ENCODE results near the gene PRSS21. TPM values are rescaled to one million over a fixed set of nuclear protein-coding genes. Genes with fewer than 3 reads are reported as not detected.

PRSS21 gene
- total and polyA plus RNA-seq, 4 donors: 0.18 to 1.0 (median 0.26) TPM; not detected in 1

GRCh38 chr16:2815299-2815771 is 1.7 kb upstream of the PRSS21 start:
- no peak for TF ChIP-seq RXRA (IDR thresholded peaks at IDR 0.05)
- no peak for TF ChIP-seq JUND (IDR thresholded peaks at IDR 0.05)
- no peak for TF ChIP-seq NR2F2 (IDR thresholded peaks at IDR 0.05)
- TF ChIP-seq TAF1 (conservative IDR thresholded peaks at IDR 0.05): no peak
- TF ChIP-seq SP1 (IDR thresholded peaks at IDR 0.05): no peak
- 78% methylated on average over 10 of the region's 10 CpGs for WGBS
- Histone ChIP-seq H3K9ac (ENCODE audit: low read depth in 1 of 2, low read length in 2 of 2) (no peak overlapping the region), H3K9me3 (ENCODE audit: control insufficient read depth in 4 of 4, low read length in 3 of 4) (no peaks in the 10 kb centered on the region), H3K36me3 (ENCODE audit: control insufficient read depth in 4 of 4, insufficient read depth in 3 of 4, low read depth in 1 of 4, low read length in 3 of 4) (no peaks in the 10 kb centered on the region), H3K27ac (ENCODE audit: low read depth in 1 of 2, low read length in 2 of 2) (no peak overlapping the region), H3K4me3 (ENCODE audit: low read depth in 1 of 3, low read length in 3 of 3) (no peak overlapping the region), H3K27me3 (ENCODE audit: control insufficient read depth in 4 of 4, insufficient read depth in 4 of 4, low read length in 3 of 4) (peaks cover 0 to 4% (median 0%) of the 10 kb centered on the region in 4 donors), H3K4me1 (ENCODE audit: control insufficient read depth in 4 of 4, insufficient read depth in 4 of 4, low read length in 3 of 4) (no peaks in the 10 kb centered on the region)
- no peak for DNase-seq (ENCODE audit: low spot score)

- H3K9me3 ChIP-seq (ENCODE audit: control insufficient read depth in 4 of 4, low read length in 3 of 4): no peaks in the 10 kb centered on the region
- TF ChIP-seq RXRA (IDR thresholded peaks at IDR 0.05) (no peak), RAD21 (IDR thresholded peaks at IDR 0.05) (no peak), EGR1 (IDR thresholded peaks at IDR 0.05; ENCODE audit: low read depth in 2 of 2) (no peak), ATF3 (IDR thresholded peaks at IDR 0.05) (no peak), JUND (IDR thresholded peaks at IDR 0.05) (no peak), SP1 (IDR thresholded peaks at IDR 0.05) (no peak), HNF4A (conservative IDR thresholded peaks at IDR 0.05) (no peak), NR2F2 (IDR thresholded peaks at IDR 0.05) (no peak)
- no peaks in the 10 kb centered on the region for H3K36me3 ChIP-seq (ENCODE audit: control insufficient read depth in 4 of 4, insufficient read depth in 3 of 4, low read depth in 1 of 4, low read length in 3 of 4)
- no peak overlapping the region for H3K9ac ChIP-seq (ENCODE audit: low read depth in 1 of 2, low read length in 2 of 2)
- WGBS: 69% methylated on average over 68 of the region's 68 CpGs
- DNase-seq (ENCODE audit: low spot score): no peak
- H3K27me3 ChIP-seq (ENCODE audit: control insufficient read depth in 4 of 4, insufficient read depth in 4 of 4, low read length in 3 of 4): peaks cover 0 to 3% (median 0%) of the 10 kb centered on the region in 4 donors
- no peaks in the 10 kb centered on the region for H3K4me1 ChIP-seq (ENCODE audit: control insufficient read depth in 4 of 4, insufficient read depth in 4 of 4, low read length in 3 of 4)
- no peak overlapping the region for H3K4me3 ChIP-seq (ENCODE audit: low read depth in 1 of 3, low read length in 3 of 3)
- H3K27ac ChIP-seq (ENCODE audit: low read depth in 1 of 2, low read length in 2 of 2): no peak overlapping the region
These were observed 569 bp downstream of the PRSS21 start for GRCh38 chr16:2817340-2818271.

DNA sequence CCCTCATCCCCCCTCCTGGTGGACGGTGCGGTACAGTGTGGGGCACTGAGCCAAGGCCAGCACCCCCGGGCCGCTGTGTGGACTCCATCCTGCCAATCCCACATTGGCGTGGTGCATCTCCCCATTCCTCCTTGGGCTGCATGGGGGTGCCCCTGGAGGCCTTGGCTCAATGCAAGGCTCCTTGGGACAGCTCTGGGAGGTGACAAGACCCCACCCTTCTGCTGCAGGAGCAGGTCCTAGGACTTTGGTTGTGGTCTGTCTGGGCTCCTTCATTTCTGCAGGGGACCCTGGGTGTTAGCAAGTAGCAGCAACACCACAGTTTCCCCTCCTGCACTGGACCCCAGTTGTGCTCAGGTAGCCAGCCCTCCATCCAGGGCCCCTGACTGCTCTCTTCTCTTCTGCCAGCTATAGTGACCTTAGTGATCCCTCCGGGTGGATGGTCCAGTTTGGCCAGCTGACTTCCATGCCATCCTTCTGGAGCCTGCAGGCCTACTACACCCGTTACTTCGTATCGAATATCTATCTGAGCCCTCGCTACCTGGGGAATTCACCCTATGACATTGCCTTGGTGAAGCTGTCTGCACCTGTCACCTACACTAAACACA is 1.3 kb downstream of the PRSS21 start:
- no peaks in the 10 kb centered on the region for H3K4me1 ChIP-seq (ENCODE audit: control insufficient read depth in 4 of 4, insufficient read depth in 4 of 4, low read length in 3 of 4)
- no peak overlapping the region for H3K9ac ChIP-seq (ENCODE audit: low read depth in 1 of 2, low read length in 2 of 2)
- peaks cover 0 to 3% (median 0%) of the 10 kb centered on the region in 4 donors for H3K27me3 ChIP-seq (ENCODE audit: control insufficient read depth in 4 of 4, insufficient read depth in 4 of 4, low read length in 3 of 4)
- WGBS: 92% methylated on average over 10 of the region's 10 CpGs
- no peak for DNase-seq (ENCODE audit: low spot score)
- H3K27ac ChIP-seq (ENCODE audit: low read depth in 1 of 2, low read length in 2 of 2): no peak overlapping the region
- H3K9me3 ChIP-seq (ENCODE audit: control insufficient read depth in 4 of 4, low read length in 3 of 4): no peaks in the 10 kb centered on the region
- no peaks in the 10 kb centered on the region for H3K36me3 ChIP-seq (ENCODE audit: control insufficient read depth in 4 of 4, insufficient read depth in 3 of 4, low read depth in 1 of 4, low read length in 3 of 4)
- H3K4me3 ChIP-seq (ENCODE audit: low read depth in 1 of 3, low read length in 3 of 3): no peak overlapping the region
- TF ChIP-seq, protein P1, sequence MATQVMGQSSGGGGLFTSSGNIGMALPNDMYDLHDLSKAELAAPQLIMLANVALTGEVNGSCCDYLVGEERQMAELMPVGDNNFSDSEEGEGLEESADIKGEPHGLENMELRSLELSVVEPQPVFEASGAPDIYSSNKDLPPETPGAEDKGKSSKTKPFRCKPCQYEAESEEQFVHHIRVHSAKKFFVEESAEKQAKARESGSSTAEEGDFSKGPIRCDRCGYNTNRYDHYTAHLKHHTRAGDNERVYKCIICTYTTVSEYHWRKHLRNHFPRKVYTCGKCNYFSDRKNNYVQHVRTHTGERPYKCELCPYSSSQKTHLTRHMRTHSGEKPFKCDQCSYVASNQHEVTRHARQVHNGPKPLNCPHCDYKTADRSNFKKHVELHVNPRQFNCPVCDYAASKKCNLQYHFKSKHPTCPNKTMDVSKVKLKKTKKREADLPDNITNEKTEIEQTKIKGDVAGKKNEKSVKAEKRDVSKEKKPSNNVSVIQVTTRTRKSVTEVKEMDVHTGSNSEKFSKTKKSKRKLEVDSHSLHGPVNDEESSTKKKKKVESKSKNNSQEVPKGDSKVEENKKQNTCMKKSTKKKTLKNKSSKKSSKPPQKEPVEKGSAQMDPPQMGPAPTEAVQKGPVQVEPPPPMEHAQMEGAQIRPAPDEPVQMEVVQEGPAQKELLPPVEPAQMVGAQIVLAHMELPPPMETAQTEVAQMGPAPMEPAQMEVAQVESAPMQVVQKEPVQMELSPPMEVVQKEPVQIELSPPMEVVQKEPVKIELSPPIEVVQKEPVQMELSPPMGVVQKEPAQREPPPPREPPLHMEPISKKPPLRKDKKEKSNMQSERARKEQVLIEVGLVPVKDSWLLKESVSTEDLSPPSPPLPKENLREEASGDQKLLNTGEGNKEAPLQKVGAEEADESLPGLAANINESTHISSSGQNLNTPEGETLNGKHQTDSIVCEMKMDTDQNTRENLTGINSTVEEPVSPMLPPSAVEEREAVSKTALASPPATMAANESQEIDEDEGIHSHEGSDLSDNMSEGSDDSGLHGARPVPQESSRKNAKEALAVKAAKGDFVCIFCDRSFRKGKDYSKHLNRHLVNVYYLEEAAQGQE (IDR thresholded peaks at IDR 0.05): no peak
- no peak for TF ChIP-seq NR2F2 (IDR thresholded peaks at IDR 0.05)
- no peak for TF ChIP-seq EGR1 (IDR thresholded peaks at IDR 0.05; ENCODE audit: low read depth in 2 of 2)
- TF ChIP-seq HNF4A (conservative IDR thresholded peaks at IDR 0.05): no peak
- no peak for TF ChIP-seq GABPA (IDR thresholded peaks at IDR 0.05 in 1 of 2, conservative IDR thresholded peaks at IDR 0.05 in 1 of 2)
- TF ChIP-seq FOXA2 (IDR thresholded peaks at IDR 0.05): no peak
- no peak for TF ChIP-seq FOXA1 (IDR thresholded peaks at IDR 0.05)
- TF ChIP-seq RAD21 (IDR thresholded peaks at IDR 0.05): no peak
- TF ChIP-seq, protein P2, sequence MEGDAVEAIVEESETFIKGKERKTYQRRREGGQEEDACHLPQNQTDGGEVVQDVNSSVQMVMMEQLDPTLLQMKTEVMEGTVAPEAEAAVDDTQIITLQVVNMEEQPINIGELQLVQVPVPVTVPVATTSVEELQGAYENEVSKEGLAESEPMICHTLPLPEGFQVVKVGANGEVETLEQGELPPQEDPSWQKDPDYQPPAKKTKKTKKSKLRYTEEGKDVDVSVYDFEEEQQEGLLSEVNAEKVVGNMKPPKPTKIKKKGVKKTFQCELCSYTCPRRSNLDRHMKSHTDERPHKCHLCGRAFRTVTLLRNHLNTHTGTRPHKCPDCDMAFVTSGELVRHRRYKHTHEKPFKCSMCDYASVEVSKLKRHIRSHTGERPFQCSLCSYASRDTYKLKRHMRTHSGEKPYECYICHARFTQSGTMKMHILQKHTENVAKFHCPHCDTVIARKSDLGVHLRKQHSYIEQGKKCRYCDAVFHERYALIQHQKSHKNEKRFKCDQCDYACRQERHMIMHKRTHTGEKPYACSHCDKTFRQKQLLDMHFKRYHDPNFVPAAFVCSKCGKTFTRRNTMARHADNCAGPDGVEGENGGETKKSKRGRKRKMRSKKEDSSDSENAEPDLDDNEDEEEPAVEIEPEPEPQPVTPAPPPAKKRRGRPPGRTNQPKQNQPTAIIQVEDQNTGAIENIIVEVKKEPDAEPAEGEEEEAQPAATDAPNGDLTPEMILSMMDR (IDR thresholded peaks at IDR 0.05; ENCODE audit: low read depth, low read length, missing input control): no peak
- no peak for TF ChIP-seq YY1 (IDR thresholded peaks at IDR 0.05)
- TF ChIP-seq MAX (IDR thresholded peaks at IDR 0.05): no peak
- TF ChIP-seq SP1 (IDR thresholded peaks at IDR 0.05): no peak
- no peak for TF ChIP-seq HNF4G (IDR thresholded peaks at IDR 0.05)
- no peak for TF ChIP-seq ZBTB33 (IDR thresholded peaks at IDR 0.05)
- no peak for TF ChIP-seq TAF1 (conservative IDR thresholded peaks at IDR 0.05)
- TF ChIP-seq JUND (IDR thresholded peaks at IDR 0.05): no peak
- TF ChIP-seq RXRA (IDR thresholded peaks at IDR 0.05): no peak

Data from liver (tissue), 9 donors.